Stimulated activated CD8-positive, alpha-beta memory T cell treated with anti-CD3 and anti-CD28 coated beads, Interleukin-12 subunit alpha, Interleukin-12 subunit beta, amount 100 ng/mL, for 1 hour (primary cell): ENCODE data around the gene ALCAM.

Source experiments
- DNase-seq: peaks from one replicate; pipeline ENCODE4 v3.0.0-alpha.2; 2020; ENCODE audit warnings: low read depth

Gene ALCAM

GRCh38 chr3:105493305-105493892, 126.7 kb downstream of the ALCAM start:
- DNase-seq: no peak

DNA sequence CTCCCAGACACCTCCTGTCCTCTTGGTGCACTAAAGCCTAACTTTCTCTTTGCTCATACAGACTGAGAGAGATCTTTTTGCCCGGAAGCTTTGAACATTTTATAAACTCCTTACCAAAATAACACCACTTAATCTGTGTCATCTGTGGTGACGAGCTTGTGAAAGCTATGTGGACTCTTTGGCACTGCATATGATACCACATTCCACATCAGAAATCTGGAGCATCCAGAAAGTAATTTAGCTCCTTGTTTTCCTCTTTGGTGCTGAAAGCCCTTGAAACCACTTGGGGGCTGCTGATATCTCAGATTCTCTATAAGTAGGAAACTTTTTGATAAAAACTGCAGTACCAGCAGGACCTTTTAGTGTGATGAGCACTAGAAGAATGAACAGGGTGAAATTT, 128.3 kb downstream of the ALCAM start:
- no peak for DNase-seq

DNA sequence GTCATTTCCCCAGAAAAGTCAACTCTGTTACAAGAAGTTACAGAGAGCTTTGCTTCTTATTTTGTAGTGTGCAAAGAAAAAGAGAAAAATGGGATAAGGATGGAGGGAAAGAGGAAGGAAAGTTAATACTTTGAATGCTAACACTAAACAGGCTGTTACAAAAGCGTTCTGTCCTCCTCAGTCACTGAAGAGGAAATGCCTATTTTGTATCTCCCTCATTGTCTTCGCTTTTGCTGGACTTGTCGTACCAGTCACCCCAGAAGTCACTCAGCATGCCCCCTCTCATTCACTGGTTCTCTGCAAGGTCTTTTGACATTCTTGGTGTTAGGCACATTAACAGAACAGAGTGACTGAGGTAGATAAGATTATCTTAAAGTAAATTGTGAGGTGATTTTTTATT, 129.6 kb downstream of the ALCAM start:
- no peak for DNase-seq

- no peak for DNase-seq
These were observed 130.7 kb downstream of the ALCAM start for GRCh38 chr3:105497386-105497785.

- DNase-seq: no peak
These were observed 133.3 kb downstream of the ALCAM start for GRCh38 chr3:105499961-105500360.

DNA sequence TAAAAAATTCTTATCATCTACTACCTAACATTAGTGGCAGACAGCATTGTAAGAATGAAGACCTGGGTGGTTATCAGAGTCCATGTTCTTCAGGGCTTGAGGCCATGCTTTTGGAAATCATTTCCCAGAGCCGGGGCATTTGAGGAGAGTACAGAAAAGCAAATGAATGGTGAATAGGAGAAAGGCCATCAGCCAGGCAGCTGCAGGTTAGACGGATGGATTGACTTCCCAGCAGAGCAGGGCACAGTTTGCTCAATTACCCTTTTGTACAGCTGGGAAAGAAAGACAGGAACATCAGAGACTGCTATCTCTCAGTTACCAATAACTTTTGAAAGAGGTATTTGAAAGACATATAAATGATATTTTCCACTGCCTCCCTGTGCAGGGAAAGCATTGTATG, 135.6 kb downstream of the ALCAM start:
- no peak for DNase-seq

DNA sequence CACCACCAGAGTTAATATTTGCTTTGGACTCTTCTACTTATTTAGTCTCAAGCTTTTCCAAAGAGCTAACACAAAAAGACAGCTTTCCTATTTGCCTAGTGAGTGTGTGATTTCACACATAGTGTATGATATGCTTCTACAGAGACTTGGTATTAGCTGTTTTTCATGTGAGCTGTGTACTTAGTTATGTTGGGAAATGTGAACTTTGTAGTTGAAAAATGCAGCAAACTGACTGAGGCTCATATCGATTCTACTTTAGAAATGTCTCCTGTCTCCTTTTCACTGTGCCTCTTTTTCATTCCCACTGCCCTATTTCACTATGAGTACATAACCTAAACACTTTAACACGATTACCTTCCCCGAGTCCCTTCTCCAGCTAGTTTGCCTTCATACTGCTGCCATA, 136.5 kb downstream of the ALCAM start:
- no peak for DNase-seq

GRCh38 chr3:105504440-105504951, 137.8 kb downstream of the ALCAM start:
- DNase-seq: no peak

GRCh38 chr3:105505170-105505569, 138.5 kb downstream of the ALCAM start:
- DNase-seq: no peak

- DNase-seq: no peak
These were observed 144.3 kb downstream of the ALCAM start for GRCh38 chr3:105511031-105511430.

GRCh38 chr3:105512061-105512460, 145.4 kb downstream of the ALCAM start:
- DNase-seq: no peak

DNA sequence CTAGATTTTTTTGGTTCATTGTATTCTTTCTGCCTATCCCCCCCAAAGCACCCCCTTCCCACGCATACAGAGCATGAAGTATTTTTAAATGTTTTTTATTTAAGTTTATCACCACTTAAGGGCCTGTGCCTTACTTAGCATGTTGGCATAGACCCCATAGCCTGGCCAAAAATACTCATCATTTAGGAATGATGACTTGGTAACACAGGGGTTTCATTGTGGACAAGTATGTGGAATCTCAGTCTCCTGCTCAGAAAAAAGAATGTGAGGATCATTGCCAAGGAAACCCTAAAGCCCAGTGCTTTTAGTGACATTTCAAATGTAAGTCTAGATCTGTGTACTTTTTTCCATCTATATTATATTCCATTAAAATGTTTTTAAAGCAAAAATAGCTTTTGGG, 146.3 kb downstream of the ALCAM start:
- DNase-seq: no peak

GRCh38 chr3:105513886-105514285, 147.2 kb downstream of the ALCAM start:
- DNase-seq: no peak

GRCh38 chr3:105515372-105515771, 148.7 kb downstream of the ALCAM start:
- no peak for DNase-seq

GRCh38 chr3:105516972-105517371, 150.3 kb downstream of the ALCAM start:
- no peak for DNase-seq

DNA sequence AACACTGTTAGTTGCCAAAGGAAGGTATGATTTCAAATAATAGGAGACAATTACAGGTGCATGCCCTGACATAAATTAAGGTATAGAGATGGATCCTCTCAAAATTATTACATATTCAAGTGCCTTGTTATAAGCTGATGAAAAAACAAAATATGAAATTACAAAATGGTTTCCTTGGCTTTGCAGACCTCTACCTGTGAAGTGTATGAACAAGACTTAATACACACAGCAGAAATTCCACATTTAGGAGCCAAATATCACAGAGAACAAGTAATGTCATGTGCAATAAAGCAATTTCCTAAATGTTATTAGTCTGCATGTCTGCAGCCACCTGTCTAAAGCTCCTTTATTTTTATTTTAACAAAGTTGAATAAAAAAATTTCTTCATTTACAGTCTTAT, 151.5 kb downstream of the ALCAM start:
- no peak for DNase-seq

DNA sequence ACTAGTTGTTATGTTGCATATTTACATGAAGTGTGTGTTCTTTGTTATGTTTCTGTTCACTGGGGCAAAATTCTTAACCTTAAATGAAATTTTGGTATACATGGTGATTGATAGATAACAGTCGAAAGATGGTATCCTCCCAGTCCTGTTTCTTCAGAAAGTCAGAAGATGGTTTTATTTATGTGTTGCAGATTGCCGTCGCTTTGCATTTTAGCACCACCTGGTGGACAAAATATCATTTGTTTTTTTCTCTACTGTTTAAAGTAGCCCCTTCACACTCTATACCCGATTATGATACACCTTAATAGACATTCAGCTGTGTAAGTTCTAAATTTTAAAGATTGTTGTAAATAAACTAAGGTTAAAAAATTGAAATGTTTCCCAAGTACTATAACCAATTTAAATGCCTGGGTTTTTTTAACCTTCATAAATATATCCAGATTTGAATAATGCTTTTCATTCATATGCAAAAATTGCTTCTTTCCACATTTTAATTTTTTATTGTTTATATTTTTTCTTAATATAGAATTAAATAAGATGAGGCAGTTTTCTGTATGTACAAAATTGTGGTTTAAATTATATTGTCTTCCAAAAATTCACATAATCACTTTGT, 152.2 kb downstream of the ALCAM start:
- no peak for DNase-seq

DNA sequence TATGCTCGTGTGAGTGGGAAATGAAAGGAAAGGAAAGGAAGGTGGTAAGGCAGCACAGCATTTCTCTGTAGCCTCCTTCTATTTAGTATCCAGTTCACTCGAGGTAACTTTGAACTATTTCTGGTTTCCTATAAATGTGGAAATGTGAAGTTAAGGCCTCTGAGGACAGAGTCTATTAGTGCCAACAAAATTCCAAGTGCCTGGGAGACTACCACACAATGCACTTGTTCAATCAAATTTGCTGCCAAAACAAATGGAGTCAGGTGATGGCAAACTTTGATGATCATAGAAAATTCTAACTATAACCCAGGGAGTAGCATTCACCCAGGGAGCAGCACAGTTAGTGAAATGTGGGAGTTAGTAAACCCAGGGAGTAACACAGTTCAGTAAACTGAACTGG, 155.1 kb downstream of the ALCAM start:
- DNase-seq: no peak

- no peak for DNase-seq
These were observed 156.8 kb downstream of the ALCAM start for GRCh38 chr3:105523501-105523900.

DNA sequence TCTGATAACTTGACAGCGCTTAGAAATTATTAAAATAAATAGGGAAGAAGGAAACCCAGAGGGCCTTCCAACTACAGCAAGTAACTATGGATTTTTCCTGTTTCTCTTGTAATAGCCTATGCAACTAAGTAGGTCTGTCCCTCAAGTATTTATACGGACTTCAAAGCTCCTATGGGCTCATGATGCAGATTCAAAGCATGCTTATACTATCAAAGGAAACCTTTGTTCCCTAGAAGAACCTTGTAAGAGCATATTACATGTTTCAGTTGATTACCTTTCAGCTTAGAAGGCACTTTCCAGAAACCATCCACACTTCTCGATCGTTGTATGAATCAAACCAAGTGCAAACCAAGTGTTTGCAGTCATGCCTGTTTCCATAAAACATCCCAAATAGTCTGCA, 158.8 kb downstream of the ALCAM start:
- DNase-seq: no peak

GRCh38 chr3:105526360-105527111, 159.8 kb downstream of the ALCAM start:
- DNase-seq: no peak

DNA sequence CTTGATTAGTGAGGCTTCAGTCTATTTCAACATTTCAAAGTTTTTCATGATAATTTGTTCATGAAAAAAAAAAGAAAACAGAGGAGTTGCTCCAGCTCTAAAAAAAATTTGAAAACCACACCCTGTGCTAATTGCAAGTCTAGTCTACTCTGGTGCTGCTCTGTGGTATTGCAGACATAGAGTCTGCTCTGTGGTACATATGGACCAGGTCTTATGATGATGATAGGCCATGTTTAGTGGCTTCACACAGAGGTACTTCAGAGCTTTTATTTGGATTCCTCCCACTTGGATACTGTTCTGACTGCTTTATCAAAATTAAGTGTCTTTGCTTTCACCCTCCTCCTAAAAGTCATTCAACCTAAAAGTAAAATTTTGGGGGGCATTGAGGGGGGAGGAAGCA, 160.8 kb downstream of the ALCAM start:
- no peak for DNase-seq

- no peak for DNase-seq
These were observed 161.2 kb downstream of the ALCAM start for GRCh38 chr3:105527949-105528348.
